Mesendoderm (in vitro differentiated cells): ENCODE measurements around the gene KCNMB2.

Source experiments
- DNase-seq: peaks from one replicate; pipeline ENCODE4 v3.0.0; 2013
- H2AK5ac ChIP-seq: 2 replicates; pipeline ENCODE4 v1.6.1; 2013; ENCODE audit warnings: low read length, inconsistent platforms
- H2BK120ac ChIP-seq: 2 replicates; pipeline ENCODE4 v1.6.1; 2013; ENCODE audit warnings: low read depth, mild to moderate bottlenecking, low read length, moderate library complexity, mixed read lengths
- H2BK15ac ChIP-seq: replicated peaks from 2 replicates; pipeline ENCODE4 v1.6.1; 2013; ENCODE audit warnings: low read depth, mild to moderate bottlenecking, moderate library complexity
- H2BK5ac ChIP-seq: 2 replicates; pipeline ENCODE4 v1.6.1; 2013; ENCODE audit warnings: low read length, inconsistent platforms
- H3K18ac ChIP-seq: 2 replicates; pipeline ENCODE4 v1.6.1; 2013; ENCODE audit warnings: mild to moderate bottlenecking, low read length, mixed read lengths
- H3K23ac ChIP-seq: one replicate; pipeline ENCODE4 v1.6.1; 2013; ENCODE audit warnings: low read length
- H3K27ac ChIP-seq: 2 replicates; pipeline ENCODE4 v1.5.1; 2013; ENCODE audit warnings: low read depth, mild to moderate bottlenecking, inconsistent platforms, low read length, moderate library complexity
- H3K27me3 ChIP-seq: 2 replicates; pipeline ENCODE4 v1.6.1; 2013; ENCODE audit warnings: low read length, control low read depth, mild to moderate bottlenecking, inconsistent platforms; ENCODE audit not compliant: insufficient read depth, poor library complexity
- H3K36me3 ChIP-seq: 2 replicates; pipeline ENCODE4 v1.6.1; 2013; ENCODE audit warnings: low read length, inconsistent platforms; ENCODE audit not compliant: control insufficient read depth, insufficient read depth
- H3K4ac ChIP-seq: one replicate; pipeline ENCODE4 v1.6.1; 2013; ENCODE audit warnings: low read depth, mild to moderate bottlenecking, low read length, moderate library complexity
- H3K4me1 ChIP-seq: 2 replicates; pipeline ENCODE4 v1.6.1; 2013; ENCODE audit warnings: low read depth, low read length, inconsistent platforms; ENCODE audit not compliant: control insufficient read depth
- H3K4me2 ChIP-seq: 2 replicates; pipeline ENCODE4 v1.6.1; 2013; ENCODE audit warnings: low read length
- H3K4me3 ChIP-seq: 2 replicates; pipeline ENCODE4 v1.5.1; 2013; ENCODE audit warnings: mild to moderate bottlenecking, low read length
- H3K56ac ChIP-seq: one replicate; pipeline ENCODE4 v1.6.1; 2013; ENCODE audit warnings: low read length
- H3K79me1 ChIP-seq: 2 replicates; pipeline ENCODE4 v1.6.1; 2013; ENCODE audit warnings: low read length, inconsistent platforms
- H3K79me2 ChIP-seq: 2 replicates; pipeline ENCODE4 v1.6.1; 2013; ENCODE audit warnings: mild to moderate bottlenecking, low read length; ENCODE audit not compliant: control insufficient read depth, insufficient read depth
- H3K9ac ChIP-seq: 2 replicates; pipeline ENCODE4 v1.6.1; 2013; ENCODE audit warnings: low read length, inconsistent platforms
- H4K5ac ChIP-seq: one replicate; pipeline ENCODE4 v1.6.1; 2013; ENCODE audit warnings: low read length
- H4K8ac ChIP-seq: one replicate; pipeline ENCODE4 v1.6.1; 2013; ENCODE audit warnings: low read depth, mild to moderate bottlenecking, control low read depth, low read length, moderate library complexity
- WGBS: extraction: QIAGEN DNeasy Blood & Tissue Kit; methylation state at CpG from one replicate; pipeline ENCODE4 v1.1.7; 2013; ENCODE audit warnings: low lambda C conversion rate, missing lambda C conversion rate; ENCODE audit not compliant: insufficient coverage; ENCODE audit errors: extremely low coverage; 5-methylcytosine and 5-hydroxymethylcytosine counted together

Gene KCNMB2

DNA sequence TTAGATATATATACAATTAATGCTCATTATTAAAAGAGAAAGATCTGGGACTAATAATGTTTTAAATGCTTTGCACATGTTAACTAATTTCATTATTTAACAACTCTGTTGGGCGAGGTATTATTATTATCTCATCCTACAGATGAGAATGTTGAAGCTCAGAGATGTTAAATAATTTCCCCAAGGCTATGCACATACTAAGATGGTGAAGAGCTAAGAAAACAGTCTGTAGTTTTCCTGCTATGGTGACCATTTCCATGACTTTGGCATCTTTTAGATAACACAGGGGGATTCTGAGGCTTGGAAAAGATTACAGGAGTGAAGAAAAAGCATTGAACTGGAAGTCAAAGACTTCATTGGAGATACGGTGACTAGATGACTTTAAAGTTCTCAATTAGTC, 308.7 kb downstream of the KCNMB2 start:
- Histone ChIP-seq H2BK120ac (no peak overlapping the region), H2AK5ac (no peak overlapping the region), H3K36me3 (no peaks in the 10 kb centered on the region), H3K4me3 (no peak overlapping the region), H3K4me1 (no peaks in the 10 kb centered on the region), H4K8ac (no peak overlapping the region), H3K56ac (no peak overlapping the region), H2BK15ac (no peak overlapping the region), H4K5ac (no peak overlapping the region), H3K4me2 (no peak overlapping the region), H3K27me3 (no peaks in the 10 kb centered on the region), H2BK5ac (no peak overlapping the region), H3K79me2 (no peaks in the 10 kb centered on the region), H3K4ac (no peak overlapping the region), H3K27ac (no peak overlapping the region), H3K18ac (no peak overlapping the region), H3K23ac (no peak overlapping the region), H3K9ac (no peak overlapping the region), H3K79me1 (no peaks in the 10 kb centered on the region)
- WGBS = no CpG with 5 or more reads among the region's 2 CpGs
- no peak for DNase-seq

DNA sequence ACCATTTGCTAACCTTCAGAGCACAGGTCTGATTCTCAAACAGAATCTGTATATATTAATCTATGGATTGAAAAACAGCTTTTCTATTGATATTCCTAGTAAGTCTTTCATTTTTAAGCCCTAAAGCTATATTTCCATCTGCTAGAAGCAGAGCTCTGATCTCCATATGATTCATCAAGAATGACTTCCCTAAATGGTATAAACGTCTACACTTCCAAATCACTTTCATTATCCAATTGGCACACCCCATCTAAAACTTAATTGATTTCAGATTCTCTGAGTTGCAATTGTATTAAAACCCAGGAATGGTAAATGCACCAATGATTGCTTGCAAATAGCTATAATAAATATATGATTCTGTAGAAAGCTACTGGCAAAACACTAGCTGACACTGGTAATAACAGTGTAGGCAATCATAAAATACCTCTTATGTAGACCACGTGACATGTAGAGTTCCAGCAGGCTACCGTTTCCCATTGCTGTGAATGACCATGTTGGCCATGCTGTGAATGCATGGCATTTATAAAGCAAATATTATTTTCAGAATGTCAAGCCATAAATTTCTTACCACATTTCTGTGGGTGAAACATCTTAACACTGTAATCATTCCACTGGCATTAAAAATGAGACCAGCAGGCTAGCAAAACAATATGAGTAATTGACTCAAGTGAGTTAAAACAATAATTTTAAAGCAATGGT, 309.3 kb downstream of the KCNMB2 start:
- Histone ChIP-seq H3K56ac (no peak overlapping the region), H2BK15ac (no peak overlapping the region), H3K27ac (no peak overlapping the region), H3K9ac (no peak overlapping the region), H4K5ac (no peak overlapping the region), H3K4ac (no peak overlapping the region), H3K23ac (no peak overlapping the region), H3K27me3 (no peaks in the 10 kb centered on the region), H3K36me3 (no peaks in the 10 kb centered on the region), H3K4me3 (no peak overlapping the region), H3K4me1 (no peaks in the 10 kb centered on the region), H3K4me2 (no peak overlapping the region), H3K18ac (no peak overlapping the region), H4K8ac (no peak overlapping the region), H3K79me1 (no peaks in the 10 kb centered on the region), H2BK5ac (no peak overlapping the region), H2BK120ac (no peak overlapping the region), H2AK5ac (no peak overlapping the region), H3K79me2 (no peaks in the 10 kb centered on the region)
- no CpG with 5 or more reads among the region's 3 CpGs for WGBS
- DNase-seq = no peak

DNA sequence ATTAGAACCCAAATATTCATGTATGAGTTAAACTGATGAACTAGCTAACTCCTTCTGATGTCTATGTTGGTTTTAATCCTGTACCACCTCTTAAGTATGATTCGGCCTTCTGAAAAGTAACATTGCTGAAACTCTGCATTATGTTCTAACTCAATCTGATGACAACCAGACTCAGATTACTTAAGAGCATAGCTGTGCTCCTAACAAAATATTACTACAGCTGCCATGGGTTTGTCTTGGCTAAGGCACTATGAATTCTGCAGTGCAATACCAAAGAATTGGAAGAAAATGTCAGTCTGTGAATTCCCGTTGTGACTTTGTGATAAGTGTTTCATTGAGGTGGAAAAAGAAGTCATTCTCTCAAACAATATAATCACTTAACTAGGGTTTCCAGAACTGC, 311.0 kb downstream of the KCNMB2 start:
- Histone ChIP-seq H3K4me2 (no peak overlapping the region), H2BK5ac (no peak overlapping the region), H2BK120ac (no peak overlapping the region), H3K4me1 (no peaks in the 10 kb centered on the region), H3K56ac (no peak overlapping the region), H3K23ac (no peak overlapping the region), H3K27ac (no peak overlapping the region), H3K18ac (no peak overlapping the region), H3K79me2 (no peaks in the 10 kb centered on the region), H3K79me1 (no peaks in the 10 kb centered on the region), H4K8ac (no peak overlapping the region), H2BK15ac (no peak overlapping the region), H3K27me3 (no peaks in the 10 kb centered on the region), H3K36me3 (no peaks in the 10 kb centered on the region), H3K9ac (no peak overlapping the region), H2AK5ac (no peak overlapping the region), H3K4me3 (no peak overlapping the region), H3K4ac (no peak overlapping the region), H4K5ac (no peak overlapping the region)
- no CpG with 5 or more reads among the region's 2 CpGs for WGBS
- DNase-seq = no peak

DNA sequence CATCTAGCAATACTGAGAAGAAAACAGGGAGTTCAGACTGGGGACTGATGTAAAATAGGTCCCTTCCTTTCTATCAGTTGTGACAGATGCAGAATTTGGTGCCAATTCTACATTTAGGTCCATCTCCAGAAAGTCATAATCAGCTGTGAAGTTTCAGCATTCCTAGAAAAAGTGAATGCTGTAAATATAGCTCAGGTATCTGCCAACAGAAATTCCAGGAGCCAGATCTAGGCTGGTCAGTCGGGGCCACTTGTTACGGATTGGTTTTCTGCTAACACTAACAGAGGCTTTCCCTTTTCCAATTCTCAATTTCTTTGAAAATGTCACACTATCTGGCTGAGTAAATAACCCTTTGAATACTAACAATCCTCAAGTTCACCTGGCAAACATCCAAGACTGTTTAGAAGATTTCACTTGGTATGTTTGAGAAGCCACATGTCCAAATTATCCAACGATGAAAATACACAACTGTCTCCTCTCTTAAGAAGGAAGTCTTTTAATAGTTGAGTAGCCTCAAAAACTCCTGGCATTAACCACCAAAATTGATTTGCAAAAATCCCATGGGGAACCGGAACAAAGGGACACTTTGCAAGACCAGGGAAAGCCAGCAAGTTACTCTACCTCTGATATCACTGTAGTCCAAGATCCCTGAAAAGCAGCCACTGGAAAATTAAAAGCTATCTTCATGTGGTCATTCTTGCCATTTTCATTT, 313.1 kb downstream of the KCNMB2 start:
- no peaks in the 10 kb centered on the region for H3K4me1 ChIP-seq
- H3K56ac ChIP-seq = no peak overlapping the region
- no peak overlapping the region for H4K8ac ChIP-seq
- H3K27me3 ChIP-seq = no peaks in the 10 kb centered on the region
- H2BK5ac ChIP-seq = no peak overlapping the region
- H3K18ac ChIP-seq = no peak overlapping the region
- H3K23ac ChIP-seq = no peak overlapping the region
- DNase-seq = no peak
- H3K79me1 ChIP-seq = no peaks in the 10 kb centered on the region
- H3K36me3 ChIP-seq = no peaks in the 10 kb centered on the region
- peak overlapping the region; percentile 41 for H4K5ac ChIP-seq
- H3K4ac ChIP-seq = no peak overlapping the region
- H2BK15ac ChIP-seq = no peak overlapping the region
- H2AK5ac ChIP-seq = no peak overlapping the region
- H3K27ac ChIP-seq = no peak overlapping the region
- no peak overlapping the region for H3K9ac ChIP-seq
- H3K4me3 ChIP-seq = no peak overlapping the region
- no peak overlapping the region for H3K4me2 ChIP-seq
- H3K79me2 ChIP-seq = no peaks in the 10 kb centered on the region
- no CpG with 5 or more reads among the region's 4 CpGs for WGBS
- no peak overlapping the region for H2BK120ac ChIP-seq

DNA sequence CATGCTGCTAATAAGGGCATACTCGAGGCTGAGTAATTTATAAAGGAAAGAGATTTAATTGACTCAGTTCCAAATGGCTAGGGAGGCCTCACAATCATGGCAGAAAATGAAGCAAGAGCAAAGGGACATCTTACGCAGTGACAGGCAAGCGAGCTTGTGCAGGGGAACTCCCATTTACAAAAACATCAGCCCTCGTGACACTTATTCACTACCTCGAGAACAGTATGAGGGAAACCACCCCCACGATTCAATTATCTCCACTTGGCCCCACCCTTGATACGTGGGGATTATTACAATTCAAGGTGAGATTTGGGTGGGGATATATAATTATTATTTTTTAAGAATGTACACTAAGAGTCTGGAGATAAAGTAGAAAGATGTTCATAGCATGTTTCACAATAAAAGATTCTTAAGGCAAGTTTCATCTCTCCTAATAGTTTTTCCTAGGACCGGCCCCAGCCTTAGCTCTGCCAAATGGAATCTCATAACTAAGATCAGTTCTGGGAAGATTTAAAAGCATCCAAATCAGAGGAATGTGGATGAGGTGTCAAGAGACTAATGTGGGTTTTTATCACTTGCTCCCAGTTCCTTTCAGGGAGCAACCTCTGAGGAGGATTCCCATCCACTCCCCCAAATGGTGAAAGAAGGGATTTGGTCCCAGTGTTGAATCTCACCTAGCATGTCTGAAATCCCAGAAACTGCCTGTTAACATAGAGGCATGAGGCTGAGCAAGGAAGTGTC, 314.4 kb downstream of the KCNMB2 start:
- WGBS = no CpG with 5 or more reads among the region's 8 CpGs
- H2BK120ac ChIP-seq = no peak overlapping the region
- H3K9ac ChIP-seq = no peak overlapping the region
- no peak overlapping the region for H4K5ac ChIP-seq
- no peaks in the 10 kb centered on the region for H3K27me3 ChIP-seq
- H3K79me1 ChIP-seq = no peaks in the 10 kb centered on the region
- H3K4me2 ChIP-seq = no peak overlapping the region
- no peak overlapping the region for H3K27ac ChIP-seq
- H3K4me3 ChIP-seq = no peak overlapping the region
- no peak overlapping the region for H3K18ac ChIP-seq
- no peaks in the 10 kb centered on the region for H3K79me2 ChIP-seq
- no peaks in the 10 kb centered on the region for H3K36me3 ChIP-seq
- no peak overlapping the region for H2AK5ac ChIP-seq
- no peak overlapping the region for H4K8ac ChIP-seq
- H3K56ac ChIP-seq = no peak overlapping the region
- H2BK5ac ChIP-seq = no peak overlapping the region
- peak; percentile 14 for DNase-seq
- no peak overlapping the region for H3K4ac ChIP-seq
- H3K23ac ChIP-seq = no peak overlapping the region
- H3K4me1 ChIP-seq = no peaks in the 10 kb centered on the region
- H2BK15ac ChIP-seq = no peak overlapping the region
